ENCODE measurements around the gene WDR93.

WDR93 gene

GRCh38 chr15:89753855-89754254 lies 63.2 kb downstream of the WDR93 start:
- DNase-seq (ENCODE audit: insufficient read length) (no peak), FAIRE-seq (no peak)
- no peak for TF ChIP-seq POLR2AphosphoS5 (IDR thresholded peaks at IDR 0.05; ENCODE audit: low read depth, low read length)
- no peak for TF ChIP-seq TAF1 (IDR thresholded peaks at IDR 0.05; ENCODE audit: borderline replicate concordance, low read depth, low read length)
- TF ChIP-seq POLR2A (IDR thresholded peaks at IDR 0.05; ENCODE audit: low read depth, low read length) = no peak

- FAIRE-seq = no peak
- TF ChIP-seq POLR2A (IDR thresholded peaks at IDR 0.05; ENCODE audit: low read depth, low read length) (no peak), POLR2AphosphoS5 (IDR thresholded peaks at IDR 0.05; ENCODE audit: low read depth, low read length) (no peak), TAF1 (IDR thresholded peaks at IDR 0.05; ENCODE audit: borderline replicate concordance, low read depth, low read length) (no peak)
- DNase-seq (ENCODE audit: insufficient read length) = no peak
Measured at GRCh38 chr15:89754361-89755154, 63.9 kb downstream of the WDR93 start.

- TF ChIP-seq TAF1 (IDR thresholded peaks at IDR 0.05; ENCODE audit: borderline replicate concordance, low read depth, low read length) (no peak), POLR2A (IDR thresholded peaks at IDR 0.05; ENCODE audit: low read depth, low read length) (no peak), POLR2AphosphoS5 (IDR thresholded peaks at IDR 0.05; ENCODE audit: low read depth, low read length) (no peak)
- FAIRE-seq (no peak), DNase-seq (ENCODE audit: insufficient read length) (no peak)
Measured at GRCh38 chr15:89755701-89756100, 65.1 kb downstream of the WDR93 start.

GRCh38 chr15:89756897-89757296 lies 66.3 kb downstream of the WDR93 start:
- FAIRE-seq = no peak
- TF ChIP-seq POLR2AphosphoS5 (IDR thresholded peaks at IDR 0.05; ENCODE audit: low read depth, low read length) (no peak), TAF1 (IDR thresholded peaks at IDR 0.05; ENCODE audit: borderline replicate concordance, low read depth, low read length) (no peak)

DNA sequence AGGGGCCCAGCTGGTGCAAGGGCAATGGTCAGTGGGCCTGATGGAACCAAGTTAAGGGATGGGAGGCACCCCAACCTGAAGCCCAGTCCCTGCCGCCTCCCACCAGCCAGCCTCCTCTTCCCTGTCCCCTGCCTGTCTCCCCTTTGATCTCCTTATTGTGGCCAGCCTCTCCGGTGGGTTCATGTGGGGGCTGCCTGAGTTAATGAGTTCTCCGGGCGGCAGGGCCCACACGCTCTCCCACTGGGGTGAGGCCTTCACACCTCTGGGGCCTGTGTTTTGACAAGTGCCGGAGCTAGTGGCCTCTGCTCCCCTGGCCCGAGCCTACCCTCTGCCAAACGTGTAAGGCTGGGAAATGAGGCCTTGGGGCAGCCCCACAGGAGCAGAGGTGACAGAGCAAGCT lies 67.7 kb downstream of the WDR93 start:
- TF ChIP-seq POLR2A (IDR thresholded peaks at IDR 0.05; ENCODE audit: low read depth, low read length) (no peak), TAF1 (IDR thresholded peaks at IDR 0.05; ENCODE audit: borderline replicate concordance, low read depth, low read length) (no peak), POLR2AphosphoS5 (IDR thresholded peaks at IDR 0.05; ENCODE audit: low read depth, low read length) (no peak)
- FAIRE-seq = no peak
- DNase-seq (ENCODE audit: insufficient read length) = no peak

More at GRCh38 chr15:89756897-89757296, 66.3 kb downstream of the WDR93 start:
- DNase-seq (ENCODE audit: insufficient read length) = no peak

DNA sequence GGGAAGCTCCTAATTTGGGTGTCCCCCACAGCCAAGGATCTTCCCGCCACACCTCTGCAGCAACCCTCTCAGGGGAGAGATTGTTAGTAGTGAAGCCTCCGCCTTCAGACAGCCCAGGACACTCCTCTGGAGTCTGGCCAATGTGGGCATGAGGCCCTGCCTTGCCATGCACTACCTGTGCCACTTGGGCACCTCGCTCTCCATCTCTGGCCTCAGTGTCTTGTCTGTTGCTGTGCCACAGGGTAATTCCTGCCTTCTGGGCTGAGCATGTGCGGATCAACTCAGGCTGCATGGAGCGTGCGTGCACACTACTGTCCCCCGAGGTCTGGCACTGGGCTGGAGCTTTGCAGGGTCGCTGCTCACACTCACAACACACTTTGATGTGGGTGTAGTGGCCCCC lies 68.4 kb downstream of the WDR93 start:
- no peak for FAIRE-seq
- DNase-seq (ENCODE audit: insufficient read length) = no peak
- no peak for TF ChIP-seq POLR2A (IDR thresholded peaks at IDR 0.05; ENCODE audit: low read depth, low read length)
- no peak for TF ChIP-seq TAF1 (IDR thresholded peaks at IDR 0.05; ENCODE audit: borderline replicate concordance, low read depth, low read length)
- no peak for TF ChIP-seq POLR2AphosphoS5 (IDR thresholded peaks at IDR 0.05; ENCODE audit: low read depth, low read length)

DNA sequence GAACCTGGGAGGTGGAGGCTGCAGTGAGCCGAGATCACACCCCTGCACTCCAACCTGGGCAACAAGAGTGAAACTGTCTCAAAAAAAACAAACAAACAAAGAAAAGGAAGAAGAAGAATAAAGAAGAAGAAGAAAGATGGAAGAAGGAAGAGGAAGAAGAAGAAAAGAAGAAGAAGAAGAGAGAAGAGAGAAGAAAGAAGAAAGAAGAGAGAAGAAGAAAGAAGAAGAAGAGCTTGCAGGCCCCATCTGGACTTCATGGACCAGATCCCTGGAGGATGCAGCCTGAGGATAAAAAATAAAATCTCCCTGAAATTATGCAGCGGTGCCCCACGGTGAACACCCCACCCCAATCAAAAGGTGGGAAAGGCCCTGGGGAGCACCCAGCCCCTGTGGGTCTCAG lies 69.2 kb downstream of the WDR93 start:
- no peak for DNase-seq (ENCODE audit: insufficient read length)
- TF ChIP-seq POLR2A (IDR thresholded peaks at IDR 0.05; ENCODE audit: low read depth, low read length) = no peak
- TF ChIP-seq TAF1 (IDR thresholded peaks at IDR 0.05; ENCODE audit: borderline replicate concordance, low read depth, low read length) = no peak
- TF ChIP-seq POLR2AphosphoS5 (IDR thresholded peaks at IDR 0.05; ENCODE audit: low read depth, low read length) = no peak
- FAIRE-seq = no peak

DNA sequence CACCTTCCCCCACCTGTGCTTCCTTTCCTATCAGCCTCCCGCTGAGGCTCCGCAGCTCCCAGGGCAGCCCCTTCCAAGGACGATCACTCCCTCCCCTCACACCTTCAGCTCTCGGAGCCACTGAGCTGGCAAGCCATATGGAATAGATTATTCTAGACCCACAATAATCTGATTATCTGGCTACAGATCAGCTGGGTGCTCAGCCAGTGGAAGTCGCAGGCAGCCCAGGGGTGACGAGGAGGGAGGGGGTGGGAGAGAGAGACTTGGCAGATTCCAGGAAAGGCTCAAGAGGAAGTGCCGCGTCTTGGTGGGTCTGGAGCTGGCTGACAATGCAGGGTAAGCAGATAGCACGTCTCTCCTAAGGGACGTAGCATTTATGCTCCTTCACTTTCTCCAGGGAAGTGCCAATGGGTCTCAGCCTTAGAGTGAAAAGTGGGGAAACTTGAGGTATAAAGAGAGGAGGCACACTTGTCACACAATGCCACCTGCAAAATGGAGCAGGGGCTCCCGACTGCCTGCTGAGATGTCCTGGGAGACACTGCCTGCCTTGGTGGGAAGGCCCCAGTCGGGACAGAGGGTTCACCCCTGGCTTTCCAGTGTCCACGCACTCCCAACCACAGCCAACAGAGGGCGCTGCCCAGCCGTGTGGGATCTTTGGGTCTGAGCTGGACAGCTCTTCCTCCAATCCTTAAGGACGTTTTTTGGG lies 69.8 kb downstream of the WDR93 start:
- FAIRE-seq (peak; percentile 87), DNase-seq (ENCODE audit: insufficient read length) (peak; percentile 79)
- TF ChIP-seq POLR2A (IDR thresholded peaks at IDR 0.05; ENCODE audit: low read depth, low read length) (no peak), TAF1 (IDR thresholded peaks at IDR 0.05; ENCODE audit: borderline replicate concordance, low read depth, low read length) (no peak), POLR2AphosphoS5 (IDR thresholded peaks at IDR 0.05; ENCODE audit: low read depth, low read length) (no peak)

DNA sequence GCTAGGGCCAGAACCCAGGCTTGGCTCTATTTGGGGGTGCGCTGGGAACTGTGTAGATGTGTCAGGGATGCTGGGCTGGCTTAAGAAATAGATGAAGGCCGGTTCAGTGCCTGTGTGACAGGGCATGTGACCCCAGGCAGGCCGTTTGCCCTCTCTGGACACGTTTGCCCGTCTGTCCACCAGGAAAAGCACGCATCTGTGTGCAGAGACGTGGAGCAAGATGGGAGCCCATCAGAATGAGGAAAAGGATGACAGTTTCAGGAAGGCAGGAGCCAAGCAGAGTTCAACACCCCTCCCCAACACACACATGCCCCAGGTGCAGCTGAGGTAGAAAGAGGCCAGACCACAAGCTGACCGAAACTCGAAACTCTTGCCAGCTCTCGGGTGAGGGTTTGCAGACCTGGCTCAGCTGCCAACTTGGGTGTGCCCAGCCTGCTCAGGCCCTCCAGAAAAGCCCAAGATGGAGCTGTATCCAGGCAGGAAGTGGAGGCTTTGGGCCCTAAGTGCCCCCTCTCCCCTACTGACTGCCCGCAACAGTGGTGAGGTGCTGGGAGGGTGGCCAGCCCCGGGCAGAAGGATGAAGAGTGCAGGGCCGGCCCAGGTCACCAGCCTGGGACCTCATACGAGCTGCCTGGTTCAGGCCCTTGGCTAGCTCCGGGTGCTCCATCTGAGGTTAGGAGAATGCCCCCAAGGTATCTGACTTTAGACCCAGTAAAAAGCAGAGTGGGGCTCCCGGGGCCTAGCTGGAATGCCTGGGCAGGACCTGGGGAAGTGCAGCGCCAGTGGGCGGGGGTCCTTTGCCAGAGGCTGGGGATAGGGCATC lies 70.6 kb downstream of the WDR93 start:
- no peak for DNase-seq (ENCODE audit: insufficient read length)
- TF ChIP-seq POLR2A (IDR thresholded peaks at IDR 0.05; ENCODE audit: low read depth, low read length) (no peak), TAF1 (IDR thresholded peaks at IDR 0.05; ENCODE audit: borderline replicate concordance, low read depth, low read length) (no peak), POLR2AphosphoS5 (IDR thresholded peaks at IDR 0.05; ENCODE audit: low read depth, low read length) (no peak)
- no peak for FAIRE-seq

GRCh38 chr15:89761929-89762328 lies 71.3 kb downstream of the WDR93 start:
- TF ChIP-seq TAF1 (IDR thresholded peaks at IDR 0.05; ENCODE audit: borderline replicate concordance, low read depth, low read length) (no peak), POLR2A (IDR thresholded peaks at IDR 0.05; ENCODE audit: low read depth, low read length) (no peak)
- no peak for DNase-seq (ENCODE audit: insufficient read length)
- no peak for FAIRE-seq

GRCh38 chr15:89765694-89766093 lies 75.1 kb downstream of the WDR93 start:
- FAIRE-seq = no peak
- TF ChIP-seq TAF1 (IDR thresholded peaks at IDR 0.05; ENCODE audit: borderline replicate concordance, low read depth, low read length) = no peak
- no peak for TF ChIP-seq POLR2A (IDR thresholded peaks at IDR 0.05; ENCODE audit: low read depth, low read length)
- no peak for TF ChIP-seq POLR2AphosphoS5 (IDR thresholded peaks at IDR 0.05; ENCODE audit: low read depth, low read length)
- no peak for DNase-seq (ENCODE audit: insufficient read length)
